ENCODE data around the gene PPY. TPM values are rescaled to one million over a fixed set of nuclear protein-coding genes. Genes with fewer than 3 reads are reported as not detected.
"Not testable (repeated sequence)": the region's sequence is repeated elsewhere in the genome, so short reads cannot be mapped to it uniquely, and the experiment has no call there.

The PPY gene
- polyA plus RNA-seq, 3 donors = not detected

GRCh38 chr17:43897831-43898230 lies 44.4 kb downstream of the PPY start:
- H3K27ac Mint-ChIP-seq = no peak overlapping the region
- TF ChIP-seq CTCF (IDR thresholded peaks at IDR 0.05) = no peak
- Histone ChIP-seq H3K4me2 (replicated peaks; ENCODE audit: extremely low read depth, low read length, poor library complexity, severe bottlenecking) (no peak overlapping the region), H3K27ac (ENCODE audit: low read depth in 1 of 2, low read length in 2 of 2) (no peak overlapping the region), H4K20me1 (ENCODE audit: insufficient read depth, low read length) (no peaks in the 10 kb centered on the region), H3K9ac (ENCODE audit: insufficient read depth, low read length, poor library complexity, severe bottlenecking) (no peak overlapping the region), H3K36me3 (replicated peaks in 1 of 2; ENCODE audit: control insufficient read depth in 1 of 2, insufficient read depth in 2 of 2, low read length in 2 of 2) (no peaks in the 10 kb centered on the region), H3K4me1 (ENCODE audit: control insufficient read depth in 1 of 2, insufficient read depth in 2 of 2, low read length in 2 of 2) (peaks cover 12 to 15% of the 10 kb centered on the region in 2 donors), H3K9me3 (replicated peaks in 1 of 2; ENCODE audit: control insufficient read depth in 1 of 2, insufficient read depth in 1 of 2, low read length in 2 of 2) (no peaks in the 10 kb centered on the region), H3K27me3 (ENCODE audit: control insufficient read depth in 2 of 2, insufficient read depth in 2 of 2, low read length in 2 of 2) (peaks cover 0 to 5% of the 10 kb centered on the region in 2 donors), H3K4me3 (replicated peaks in 1 of 3; ENCODE audit: low read depth in 2 of 3, low read length in 3 of 3) (no peak overlapping the region), H3K79me2 (ENCODE audit: insufficient read depth, low read length) (no peaks in the 10 kb centered on the region), H2AFZ (ENCODE audit: insufficient read depth, low read depth, low read length, poor library complexity, severe bottlenecking) (no peak overlapping the region)
- WGBS (ENCODE audit: insufficient coverage) = 92% methylated on average over 2 of the region's 3 CpGs
- H3K4me3 Mint-ChIP-seq = no peak overlapping the region
- H3K27me3 Mint-ChIP-seq (ENCODE audit: low read depth in 3 of 3) = peaks cover 8 to 20% (median 17%) of the 10 kb centered on the region in 3 donors
- H3K4me1 Mint-ChIP-seq = peaks cover 12% of the 10 kb centered on the region
- DNase-seq = no peak
- no peaks in the 10 kb centered on the region for H3K36me3 Mint-ChIP-seq
- intact Hi-C loops (cut with micrococcal nuclease) = no loop called here
- H3K9me3 Mint-ChIP-seq = no peaks in the 10 kb centered on the region

GRCh38 chr17:43894494-43894893 lies 47.8 kb downstream of the PPY start:
- H3K9ac ChIP-seq (ENCODE audit: insufficient read depth, low read length, poor library complexity, severe bottlenecking); H3K4me3 ChIP-seq (replicated peaks in 1 of 3; ENCODE audit: low read depth in 2 of 3, low read length in 3 of 3); H3K36me3 ChIP-seq (replicated peaks in 1 of 2; ENCODE audit: control insufficient read depth in 1 of 2, insufficient read depth in 2 of 2, low read length in 2 of 2); H2AFZ ChIP-seq (ENCODE audit: insufficient read depth, low read depth, low read length, poor library complexity, severe bottlenecking); H3K4me2 ChIP-seq (replicated peaks; ENCODE audit: extremely low read depth, low read length, poor library complexity, severe bottlenecking); H3K79me2 ChIP-seq (ENCODE audit: insufficient read depth, low read length); H3K4me3 Mint-ChIP-seq; H3K9me3 Mint-ChIP-seq; H3K27ac ChIP-seq (ENCODE audit: low read depth in 1 of 2, low read length in 2 of 2); H3K27me3 ChIP-seq (ENCODE audit: control insufficient read depth in 2 of 2, insufficient read depth in 2 of 2, low read length in 2 of 2); H3K27ac Mint-ChIP-seq; intact Hi-C loops (cut with micrococcal nuclease); H3K27me3 Mint-ChIP-seq (ENCODE audit: low read depth in 3 of 3); H4K20me1 ChIP-seq (ENCODE audit: insufficient read depth, low read length); H3K36me3 Mint-ChIP-seq; H3K9me3 ChIP-seq (replicated peaks in 1 of 2; ENCODE audit: control insufficient read depth in 1 of 2, insufficient read depth in 1 of 2, low read length in 2 of 2); H3K4me1 Mint-ChIP-seq; H3K4me1 ChIP-seq (ENCODE audit: control insufficient read depth in 1 of 2, insufficient read depth in 2 of 2, low read length in 2 of 2); DNase-seq: not testable (repeated sequence)
- WGBS (ENCODE audit: insufficient coverage) = no CpG with 5 or more reads among the region's 4 CpGs
